Measurements from ENCODE around the gene BTG4. TPM values are rescaled to one million over a fixed set of nuclear protein-coding genes. Genes with fewer than 3 reads are reported as not detected.

Gene BTG4
- total RNA-seq, 2 donors from 2014 or later: 0.23 TPM; not detected in 1

DNA sequence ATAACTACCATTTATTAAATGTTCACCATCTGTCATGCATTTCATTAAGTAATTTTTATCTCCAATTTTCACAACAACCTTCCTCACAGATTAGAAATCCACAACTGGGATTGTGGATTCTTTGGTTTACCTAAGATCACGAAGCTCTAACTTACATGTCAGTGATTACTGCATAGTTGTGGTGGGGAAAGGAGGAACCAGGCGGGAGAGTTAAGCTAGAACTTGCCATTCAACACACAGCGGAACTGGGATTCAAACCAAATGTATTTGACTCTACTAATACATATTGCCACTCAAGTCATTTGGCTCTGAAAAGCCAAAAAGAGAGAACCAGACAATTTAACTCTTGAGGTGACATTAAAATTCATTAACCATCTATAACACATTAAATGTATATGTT lies 17.9 kb upstream of the BTG4 start:
- H3K9me3 Mint-ChIP-seq: no peaks in the 10 kb centered on the region
- peaks cover 68% of the 10 kb centered on the region for H3K4me1 Mint-ChIP-seq (ENCODE audit: low read depth)
- no peak overlapping the region for H3K27ac Mint-ChIP-seq
- no peak overlapping the region for H3K4me3 Mint-ChIP-seq
- ATAC-seq (replicated peaks in 1 of 2): no peak
- peaks cover 15% of the 10 kb centered on the region for H3K27me3 Mint-ChIP-seq (ENCODE audit: low read depth)
- no peak for DNase-seq
- no peaks in the 10 kb centered on the region for H3K36me3 Mint-ChIP-seq (ENCODE audit: insufficient read depth in 2 of 2)

GRCh38 chr11:111528557-111528956 lies 16.4 kb upstream of the BTG4 start:
- Mint-ChIP-seq H3K4me1 (ENCODE audit: low read depth) (peaks cover 77% of the 10 kb centered on the region), H3K4me3 (peak overlapping the region; percentile 49 to 84), H3K36me3 (ENCODE audit: insufficient read depth in 2 of 2) (no peaks in the 10 kb centered on the region), H3K9me3 (no peaks in the 10 kb centered on the region), H3K27ac (peak overlapping the region; percentile 98), H3K27me3 (ENCODE audit: low read depth) (peaks cover 8% of the 10 kb centered on the region)
- ATAC-seq (replicated peaks in 1 of 2) (peak; percentile 25 to 43), DNase-seq (peak; percentile 34 to 43)

GRCh38 chr11:111527279-111527678 lies 15.1 kb upstream of the BTG4 start:
- Mint-ChIP-seq H3K27me3 (ENCODE audit: low read depth) (peaks cover 8% of the 10 kb centered on the region), H3K9me3 (no peaks in the 10 kb centered on the region), H3K36me3 (ENCODE audit: insufficient read depth in 2 of 2) (no peaks in the 10 kb centered on the region), H3K27ac (no peak overlapping the region), H3K4me1 (ENCODE audit: low read depth) (peaks cover 83% of the 10 kb centered on the region), H3K4me3 (no peak overlapping the region)
- ATAC-seq (replicated peaks in 1 of 2) (no peak), DNase-seq (no peak)

GRCh38 chr11:111526501-111526900 lies 14.3 kb upstream of the BTG4 start:
- DNase-seq (peak; percentile 56 to 63), ATAC-seq (replicated peaks in 1 of 2) (peak; percentile 80 to 82)
- H3K27ac Mint-ChIP-seq: peak overlapping the region; percentile 1
- H3K4me3 Mint-ChIP-seq: peak overlapping the region in 1 of 2 donors; percentile 20
- H3K9me3 Mint-ChIP-seq: no peaks in the 10 kb centered on the region
- peaks cover 8% of the 10 kb centered on the region for H3K27me3 Mint-ChIP-seq (ENCODE audit: low read depth)
- peaks cover 81% of the 10 kb centered on the region for H3K4me1 Mint-ChIP-seq (ENCODE audit: low read depth)
- H3K36me3 Mint-ChIP-seq (ENCODE audit: insufficient read depth in 2 of 2): no peaks in the 10 kb centered on the region

GRCh38 chr11:111525456-111525855 lies 13.3 kb upstream of the BTG4 start:
- Mint-ChIP-seq H3K4me3 (peak overlapping the region in 1 of 2 donors; percentile 20), H3K36me3 (ENCODE audit: insufficient read depth in 2 of 2) (no peaks in the 10 kb centered on the region), H3K27ac (peak overlapping the region; percentile 30), H3K4me1 (ENCODE audit: low read depth) (peaks cover 85% of the 10 kb centered on the region), H3K9me3 (no peaks in the 10 kb centered on the region), H3K27me3 (ENCODE audit: low read depth) (peaks cover 8% of the 10 kb centered on the region)
- DNase-seq: no peak
- ATAC-seq (replicated peaks in 1 of 2): no peak

- Mint-ChIP-seq H3K4me3 (no peak overlapping the region), H3K4me1 (ENCODE audit: low read depth) (peaks cover 75% of the 10 kb centered on the region), H3K9me3 (no peaks in the 10 kb centered on the region), H3K27ac (no peak overlapping the region), H3K36me3 (ENCODE audit: insufficient read depth in 2 of 2) (no peaks in the 10 kb centered on the region), H3K27me3 (ENCODE audit: low read depth) (peaks cover 8% of the 10 kb centered on the region)
- ATAC-seq (replicated peaks in 1 of 2) (no peak), DNase-seq (no peak)
Observed at GRCh38 chr11:111524056-111524455, 11.9 kb upstream of the BTG4 start.

DNA sequence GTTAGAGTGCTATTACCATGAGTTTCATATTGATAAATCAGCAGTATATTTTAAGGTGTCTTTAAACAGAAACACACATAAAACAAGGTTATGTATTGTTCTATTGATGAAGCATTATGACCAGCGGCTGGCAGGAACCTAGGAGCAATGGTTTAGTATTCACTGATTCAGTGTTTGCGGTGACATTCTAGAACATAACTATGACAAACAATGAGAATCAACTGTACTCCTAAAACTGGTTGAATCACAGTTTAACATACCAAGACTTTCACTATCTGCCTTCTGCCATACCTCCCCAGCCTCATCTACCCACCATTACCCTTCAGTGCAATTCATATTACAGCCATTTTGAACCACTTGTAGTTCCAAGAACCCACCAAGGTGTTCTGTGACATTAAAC lies 11.2 kb upstream of the BTG4 start:
- H3K36me3 Mint-ChIP-seq (ENCODE audit: insufficient read depth in 2 of 2): no peaks in the 10 kb centered on the region
- H3K27ac Mint-ChIP-seq: no peak overlapping the region
- DNase-seq (peak in 1 of 2 donors; percentile 37), ATAC-seq (replicated peaks in 1 of 2) (peak; percentile 65 to 72)
- H3K27me3 Mint-ChIP-seq (ENCODE audit: low read depth): peaks cover 8% of the 10 kb centered on the region
- peak overlapping the region in 1 of 2 donors; percentile 5 for H3K4me3 Mint-ChIP-seq
- peaks cover 75% of the 10 kb centered on the region for H3K4me1 Mint-ChIP-seq (ENCODE audit: low read depth)
- H3K9me3 Mint-ChIP-seq: no peaks in the 10 kb centered on the region

- H3K4me3 Mint-ChIP-seq: no peak overlapping the region
- no peaks in the 10 kb centered on the region for H3K36me3 Mint-ChIP-seq (ENCODE audit: insufficient read depth in 2 of 2)
- peaks cover 8% of the 10 kb centered on the region for H3K27me3 Mint-ChIP-seq (ENCODE audit: low read depth)
- no peak for DNase-seq
- no peak overlapping the region for H3K27ac Mint-ChIP-seq
- ATAC-seq (replicated peaks in 1 of 2): no peak
- H3K9me3 Mint-ChIP-seq: no peaks in the 10 kb centered on the region
- peaks cover 65% of the 10 kb centered on the region for H3K4me1 Mint-ChIP-seq (ENCODE audit: low read depth)
Observed at GRCh38 chr11:111522426-111522825, 10.2 kb upstream of the BTG4 start.

GRCh38 chr11:111521135-111521534 lies 8.9 kb upstream of the BTG4 start:
- H3K9me3 Mint-ChIP-seq: no peaks in the 10 kb centered on the region
- no peak overlapping the region for H3K4me3 Mint-ChIP-seq
- ATAC-seq (replicated peaks in 1 of 2) (no peak), DNase-seq (no peak)
- H3K4me1 Mint-ChIP-seq (ENCODE audit: low read depth): peaks cover 54% of the 10 kb centered on the region
- H3K27me3 Mint-ChIP-seq (ENCODE audit: low read depth): peaks cover 8% of the 10 kb centered on the region
- H3K27ac Mint-ChIP-seq: no peak overlapping the region
- H3K36me3 Mint-ChIP-seq (ENCODE audit: insufficient read depth in 2 of 2): no peaks in the 10 kb centered on the region

DNA sequence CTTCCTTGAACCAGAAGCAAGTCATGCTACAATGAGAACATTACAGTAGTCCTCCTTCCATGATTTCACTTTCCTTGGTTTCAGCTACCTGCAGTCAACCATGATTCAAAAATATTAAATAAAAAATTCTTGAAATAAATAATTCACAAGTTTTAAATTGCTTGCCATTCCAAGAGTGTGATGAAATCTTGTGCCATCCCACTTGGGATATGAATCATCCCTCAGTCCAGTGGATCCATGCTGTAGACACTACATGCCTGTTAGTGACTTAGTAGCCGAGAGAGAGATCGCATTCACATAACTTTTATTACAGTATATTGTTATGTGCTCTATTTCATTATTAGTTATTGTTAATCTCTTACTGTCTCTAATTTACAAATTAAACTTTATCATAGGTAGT lies 8.4 kb upstream of the BTG4 start:
- Mint-ChIP-seq H3K4me1 (ENCODE audit: low read depth) (peaks cover 48% of the 10 kb centered on the region), H3K4me3 (no peak overlapping the region), H3K27me3 (ENCODE audit: low read depth) (peaks cover 9% of the 10 kb centered on the region), H3K27ac (no peak overlapping the region), H3K36me3 (ENCODE audit: insufficient read depth in 2 of 2) (no peaks in the 10 kb centered on the region), H3K9me3 (no peaks in the 10 kb centered on the region)
- ATAC-seq (replicated peaks in 1 of 2) (no peak), DNase-seq (no peak)

DNA sequence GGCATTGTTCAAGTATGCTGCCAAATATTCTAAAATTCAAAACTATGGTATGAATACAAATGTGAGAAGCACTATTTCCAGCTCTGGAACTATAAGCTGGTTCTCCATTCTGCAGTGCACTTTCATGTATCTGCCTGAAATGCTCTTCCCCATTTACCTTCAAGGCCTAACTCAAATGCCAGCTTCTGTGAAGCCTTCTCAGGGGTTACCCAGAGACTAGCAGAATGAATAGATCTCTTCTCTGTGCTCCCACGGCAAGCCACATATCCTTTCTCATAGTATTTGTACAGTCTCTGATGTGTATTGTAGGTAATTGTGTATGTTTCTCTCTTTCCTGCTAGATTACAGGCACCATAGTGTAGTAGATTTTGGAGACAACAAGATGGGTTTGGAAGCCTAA lies 6.5 kb upstream of the BTG4 start:
- Mint-ChIP-seq H3K36me3 (ENCODE audit: insufficient read depth in 2 of 2) (no peaks in the 10 kb centered on the region), H3K4me3 (no peak overlapping the region), H3K27ac (no peak overlapping the region), H3K9me3 (no peaks in the 10 kb centered on the region), H3K4me1 (ENCODE audit: low read depth) (peaks cover 44% of the 10 kb centered on the region), H3K27me3 (ENCODE audit: low read depth) (peaks cover 14% of the 10 kb centered on the region)
- DNase-seq (no peak), ATAC-seq (replicated peaks in 1 of 2) (peak in 1 of 2 donors; percentile 37)

DNA sequence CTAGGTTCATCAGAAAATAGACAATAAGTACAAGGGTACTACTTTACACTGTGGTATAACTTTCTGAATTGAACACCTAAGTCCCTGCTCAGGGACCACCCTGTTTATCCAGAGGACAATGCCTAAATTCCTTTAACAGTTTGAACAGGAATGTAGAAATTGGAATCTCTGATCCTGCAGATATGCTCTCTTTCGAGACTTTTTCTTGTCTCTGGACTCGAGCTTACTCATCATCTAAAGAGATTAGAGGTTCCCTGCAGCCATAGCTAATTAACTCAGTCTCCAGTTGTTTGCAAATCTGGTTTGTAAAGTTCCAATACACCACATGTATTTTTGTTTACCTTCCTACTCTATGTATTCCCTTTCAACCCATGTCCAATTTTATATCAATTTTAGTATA lies 3.4 kb upstream of the BTG4 start:
- no peak for DNase-seq
- H3K27me3 Mint-ChIP-seq (ENCODE audit: low read depth): peaks cover 31% of the 10 kb centered on the region
- H3K9me3 Mint-ChIP-seq: no peaks in the 10 kb centered on the region
- H3K4me3 Mint-ChIP-seq: no peak overlapping the region
- H3K36me3 Mint-ChIP-seq (ENCODE audit: insufficient read depth in 2 of 2): no peaks in the 10 kb centered on the region
- peaks cover 26% of the 10 kb centered on the region for H3K4me1 Mint-ChIP-seq (ENCODE audit: low read depth)
- H3K27ac Mint-ChIP-seq: no peak overlapping the region
- no peak for ATAC-seq (replicated peaks in 1 of 2)

DNA sequence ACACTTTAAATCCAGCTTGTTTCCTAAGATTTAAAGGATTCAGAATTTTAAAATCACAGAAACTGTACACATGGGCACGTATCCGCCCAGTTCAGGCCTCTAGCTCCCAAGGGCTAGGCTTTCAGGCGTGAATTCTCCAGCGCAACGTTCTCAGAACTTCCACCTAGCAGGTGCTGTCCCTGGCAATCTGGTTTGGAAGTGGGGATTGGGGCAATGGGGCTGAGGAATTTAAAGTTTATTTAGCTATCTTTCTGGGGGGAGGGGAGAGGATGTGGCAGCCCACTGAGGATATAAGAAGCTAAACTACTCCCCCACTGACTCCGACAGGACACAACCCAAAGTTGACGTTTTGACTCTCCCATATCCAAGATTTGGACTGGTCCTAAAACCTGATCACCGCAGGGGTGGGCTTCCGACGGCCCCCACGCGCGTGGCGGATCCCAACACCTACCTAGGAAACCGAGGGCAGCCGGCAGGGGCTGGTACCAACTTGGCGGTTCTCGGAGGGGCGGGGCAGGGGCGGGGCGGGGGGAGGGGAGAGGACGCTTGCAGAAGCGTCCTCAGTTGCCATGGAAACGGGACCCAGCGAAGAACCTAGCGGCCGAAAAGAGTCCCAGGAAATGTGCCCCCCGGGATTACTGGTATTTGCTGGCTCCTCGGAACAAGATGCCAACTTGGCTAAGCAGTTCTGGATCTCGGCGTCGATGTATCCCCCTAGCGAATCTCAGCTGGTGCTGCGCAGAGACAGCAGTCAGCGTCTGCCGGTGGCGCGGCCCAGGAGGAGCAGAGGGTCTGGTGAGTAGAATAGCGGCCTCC lies 2.2 kb upstream of the BTG4 start, which contains the start of gene HOATZ:
Gene HOATZ (plus strand): TSS at position 563 of the 816 bp plus-strand sequence. CDS start 7 bp downstream, at position 570.
- Mint-ChIP-seq H3K27ac (no peak within 1 kb of the TSS), H3K4me3 (peak within 1 kb of the TSS; percentile 41 to 63), H3K36me3 (ENCODE audit: insufficient read depth in 2 of 2) (no peaks in the 10 kb centered on the region), H3K4me1 (ENCODE audit: low read depth) (peaks cover 26% of the 10 kb centered on the region), H3K9me3 (no peaks in the 10 kb centered on the region), H3K27me3 (ENCODE audit: low read depth) (peaks cover 38% of the 10 kb centered on the region)
- peak; percentile 29 to 39 for ATAC-seq (replicated peaks in 1 of 2)
- peak in 1 of 2 donors; percentile 34 for DNase-seq

DNA sequence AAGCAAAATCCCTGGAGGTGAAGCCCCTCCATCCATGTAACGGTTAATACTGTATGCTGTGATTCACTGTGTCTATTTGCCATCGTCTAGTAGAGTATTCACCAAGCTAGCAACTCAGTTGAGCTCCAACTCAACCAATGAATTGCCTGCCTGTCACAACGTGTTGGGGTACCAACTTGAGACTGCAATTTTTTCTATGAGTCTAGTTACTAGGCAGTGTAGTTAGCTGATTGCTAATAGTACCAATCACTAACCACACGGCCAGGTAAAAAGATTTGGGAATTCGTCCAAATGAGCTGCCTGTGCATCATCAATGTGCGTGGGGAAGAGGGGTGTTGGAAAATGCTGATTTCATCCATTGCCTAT lies 1.0 kb upstream of the BTG4 start:
- DNase-seq: no peak
- no peak overlapping the region for H3K27ac Mint-ChIP-seq
- H3K4me1 Mint-ChIP-seq (ENCODE audit: low read depth): peaks cover 19% of the 10 kb centered on the region
- peak; percentile 46 to 59 for ATAC-seq (replicated peaks in 1 of 2)
- H3K9me3 Mint-ChIP-seq: no peaks in the 10 kb centered on the region
- no peaks in the 10 kb centered on the region for H3K36me3 Mint-ChIP-seq (ENCODE audit: insufficient read depth in 2 of 2)
- peaks cover 43% of the 10 kb centered on the region for H3K27me3 Mint-ChIP-seq (ENCODE audit: low read depth)
- peak overlapping the region; percentile 55 to 72 for H3K4me3 Mint-ChIP-seq

Measured in activated T-cell treated with anti-CD3 and anti-CD28 coated beads, Interleukin-2, amount 50 U/mL, for 72 hours (primary cell).